GM06990 (cell line): ENCODE data around the gene ADAMTS12.

Experiments used
- DNase-seq: peaks from one replicate; pipeline ENCODE4 v3.0.0-alpha.2; 2011; ENCODE audit not compliant: insufficient read length; ENCODE audit errors: extremely low read depth
- H3K27me3 ChIP-seq: replicated peaks from 2 replicates; pipeline ENCODE4 v1.6.0; 2011; ENCODE audit warnings: low read length; ENCODE audit not compliant: control insufficient read depth, insufficient read depth
- H3K36me3 ChIP-seq: 2 replicates; pipeline ENCODE4 v1.5.1; 2011; ENCODE audit warnings: low read length; ENCODE audit not compliant: control insufficient read depth, insufficient read depth
- H3K4me3 ChIP-seq: replicated peaks from 2 replicates; pipeline ENCODE4 v1.5.1; 2011; ENCODE audit warnings: low read depth, mild to moderate bottlenecking, control low read depth, low read length
- CTCF ChIP-seq: IDR thresholded peaks from 2 replicates; pipeline ENCODE4 v1.5.1; 2011; ENCODE audit warnings: low read length, control low read depth, mild to moderate bottlenecking, inconsistent platforms; ENCODE audit not compliant: insufficient read depth, poor library complexity, severe bottlenecking

Gene ADAMTS12

DNA sequence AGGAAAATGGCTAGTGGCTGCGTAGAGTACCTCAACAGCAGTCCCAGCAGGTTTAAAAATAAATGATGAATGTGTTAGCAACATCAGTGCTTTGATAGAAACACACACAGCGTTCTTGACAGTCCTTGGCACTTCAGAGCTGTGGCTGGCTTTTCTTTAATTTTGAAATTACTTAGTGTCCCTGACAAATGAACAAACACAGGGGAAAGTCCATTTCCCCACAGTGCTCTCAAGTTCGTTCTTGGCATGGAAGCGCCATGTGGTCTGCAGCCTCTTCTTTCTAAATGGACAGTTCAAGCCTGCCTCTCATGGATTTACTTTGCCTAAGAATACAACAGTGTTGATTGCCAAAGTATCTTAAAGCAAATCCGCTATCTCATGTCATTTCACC is 102.2 kb downstream of the ADAMTS12 start:
- H3K4me3 ChIP-seq: no peak overlapping the region
- TF ChIP-seq CTCF: no peak
- no peaks in the 10 kb centered on the region; the same call in 1 of the 2 replicates for H3K36me3 ChIP-seq
- H3K27me3 ChIP-seq: no peaks in the 10 kb centered on the region
- DNase-seq: no peak

DNA sequence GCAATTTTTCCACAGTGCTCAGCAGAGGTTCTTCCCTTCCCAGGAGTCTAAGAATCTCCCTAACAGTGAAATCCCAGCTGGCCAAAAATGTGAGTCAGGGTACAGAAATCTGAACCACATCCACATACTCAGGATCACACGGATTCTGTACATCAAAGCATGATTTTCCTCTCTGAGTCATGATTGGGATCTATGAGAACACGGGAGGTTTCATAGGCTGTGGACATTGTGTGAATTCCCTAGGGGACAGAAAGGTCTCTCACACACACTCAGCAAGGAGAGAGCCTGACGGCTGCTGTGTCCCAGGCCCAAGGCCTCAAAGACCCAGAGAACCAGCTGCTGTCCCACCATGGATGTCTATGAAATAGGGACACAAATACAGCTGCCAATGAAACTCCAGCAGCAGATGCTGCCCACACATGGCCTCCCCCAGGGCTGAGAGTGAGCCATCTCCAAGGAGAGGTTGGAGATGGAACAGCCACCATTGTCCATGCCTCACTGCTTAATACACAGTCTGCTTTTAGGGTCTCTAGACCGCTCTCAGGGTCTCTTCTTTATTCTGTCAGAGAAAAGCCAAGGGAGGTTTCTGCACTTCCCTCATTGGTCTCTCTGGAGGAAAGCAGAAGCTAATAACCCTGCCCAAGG is 102.7 kb downstream of the ADAMTS12 start:
- no peak for TF ChIP-seq CTCF
- H3K36me3 ChIP-seq: no peaks in the 10 kb centered on the region
- no peaks in the 10 kb centered on the region for H3K27me3 ChIP-seq
- H3K4me3 ChIP-seq: no peak overlapping the region
- no peak for DNase-seq

DNA sequence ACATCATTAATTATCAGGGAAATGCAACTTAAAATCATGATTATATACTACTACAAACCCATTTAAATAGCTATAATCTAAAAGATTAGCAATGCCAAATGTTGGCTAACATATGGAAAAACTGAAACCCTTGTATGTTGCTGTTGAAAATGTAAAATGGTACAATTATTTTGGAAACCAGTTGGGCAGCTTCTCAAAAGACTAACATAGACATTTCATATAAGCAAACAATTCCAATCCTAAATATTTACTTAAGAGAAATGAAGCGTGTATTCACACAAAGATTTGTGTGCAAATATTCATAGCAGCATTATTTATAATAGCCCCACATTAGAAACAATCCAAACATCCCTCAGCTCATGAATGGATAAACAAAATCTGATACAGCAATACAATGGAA is 106.2 kb downstream of the ADAMTS12 start:
- no peak for TF ChIP-seq CTCF
- Histone ChIP-seq H3K36me3 (no peaks in the 10 kb centered on the region), H3K27me3 (no peaks in the 10 kb centered on the region), H3K4me3 (no peak overlapping the region)
- DNase-seq: no peak

DNA sequence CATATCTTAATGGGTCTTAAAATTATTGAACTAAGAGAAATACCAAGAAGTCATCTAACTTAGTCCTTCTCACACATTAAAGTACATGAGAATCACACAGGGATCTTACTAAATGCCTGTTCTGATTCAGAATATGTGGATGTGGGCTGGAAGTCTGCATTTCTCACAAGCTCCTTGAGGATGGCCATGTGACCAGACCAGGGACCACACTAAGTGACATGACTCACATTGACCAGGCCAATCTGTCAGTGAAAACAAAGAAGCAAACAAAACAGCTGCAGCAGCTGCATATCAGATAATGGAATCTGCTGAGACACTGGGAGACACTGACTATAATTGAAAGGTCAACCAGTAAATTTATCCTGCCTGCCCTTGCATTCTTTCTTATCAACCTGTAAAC is 110.5 kb downstream of the ADAMTS12 start:
- no peak for TF ChIP-seq CTCF
- Histone ChIP-seq H3K36me3 (no peaks in the 10 kb centered on the region), H3K4me3 (no peak overlapping the region), H3K27me3 (no peaks in the 10 kb centered on the region)
- DNase-seq: no peak

DNA sequence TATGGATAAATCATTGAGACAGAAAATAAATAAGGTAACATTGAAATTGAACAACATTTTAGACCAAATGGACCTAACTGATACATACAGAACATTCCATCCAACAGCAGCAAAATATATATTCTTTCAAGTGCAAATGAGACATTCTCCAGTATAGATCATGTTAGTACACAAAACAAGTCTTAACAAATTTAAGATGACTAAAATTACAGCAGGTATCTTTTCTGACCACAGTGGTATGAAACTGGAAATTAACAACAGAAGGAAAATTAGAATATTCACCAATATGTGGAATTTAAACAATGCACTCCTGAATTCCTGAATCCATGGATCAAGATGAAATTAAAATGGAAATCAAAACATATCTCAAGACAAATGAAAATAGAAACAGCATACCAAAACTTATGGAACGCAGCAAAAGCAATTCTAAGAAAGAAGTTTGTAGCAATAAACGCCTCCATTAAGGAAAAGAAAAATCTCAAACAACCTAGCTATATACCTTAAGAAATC is 115.6 kb downstream of the ADAMTS12 start:
- Histone ChIP-seq H3K27me3 (no peaks in the 10 kb centered on the region), H3K4me3 (no peak overlapping the region), H3K36me3 (no peaks in the 10 kb centered on the region)
- no peak for DNase-seq
- no peak for TF ChIP-seq CTCF

DNA sequence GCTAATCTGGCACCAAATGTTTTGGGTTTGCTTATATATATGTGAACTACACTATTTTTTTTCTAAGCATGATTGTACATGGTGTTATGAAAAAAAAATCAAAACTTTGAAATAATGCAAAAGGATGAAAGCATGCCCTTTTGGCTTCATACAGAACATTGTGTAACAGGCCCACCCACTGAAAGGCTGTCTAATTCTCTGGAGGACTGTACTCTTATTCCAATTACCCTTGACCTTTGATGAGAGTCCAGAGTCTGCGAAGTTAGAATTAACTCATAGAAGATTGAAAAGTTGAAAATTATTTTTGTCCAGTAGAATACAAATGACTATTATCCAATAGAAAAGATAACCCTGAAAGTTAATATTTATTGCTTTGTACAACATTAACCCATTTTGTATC is 117.4 kb downstream of the ADAMTS12 start:
- H3K4me3 ChIP-seq: no peak overlapping the region

More for the DNA sequence above, 117.4 kb downstream of the ADAMTS12 start:
- DNase-seq: no peak
- Histone ChIP-seq H3K36me3 (no peaks in the 10 kb centered on the region), H3K27me3 (no peaks in the 10 kb centered on the region)
- TF ChIP-seq CTCF: no peak
